ENCODE measurements around the gene SVOPL.

SVOPL gene, protein sequence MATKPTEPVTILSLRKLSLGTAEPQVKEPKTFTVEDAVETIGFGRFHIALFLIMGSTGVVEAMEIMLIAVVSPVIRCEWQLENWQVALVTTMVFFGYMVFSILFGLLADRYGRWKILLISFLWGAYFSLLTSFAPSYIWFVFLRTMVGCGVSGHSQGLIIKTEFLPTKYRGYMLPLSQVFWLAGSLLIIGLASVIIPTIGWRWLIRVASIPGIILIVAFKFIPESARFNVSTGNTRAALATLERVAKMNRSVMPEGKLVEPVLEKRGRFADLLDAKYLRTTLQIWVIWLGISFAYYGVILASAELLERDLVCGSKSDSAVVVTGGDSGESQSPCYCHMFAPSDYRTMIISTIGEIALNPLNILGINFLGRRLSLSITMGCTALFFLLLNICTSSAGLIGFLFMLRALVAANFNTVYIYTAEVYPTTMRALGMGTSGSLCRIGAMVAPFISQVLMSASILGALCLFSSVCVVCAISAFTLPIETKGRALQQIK

DNA sequence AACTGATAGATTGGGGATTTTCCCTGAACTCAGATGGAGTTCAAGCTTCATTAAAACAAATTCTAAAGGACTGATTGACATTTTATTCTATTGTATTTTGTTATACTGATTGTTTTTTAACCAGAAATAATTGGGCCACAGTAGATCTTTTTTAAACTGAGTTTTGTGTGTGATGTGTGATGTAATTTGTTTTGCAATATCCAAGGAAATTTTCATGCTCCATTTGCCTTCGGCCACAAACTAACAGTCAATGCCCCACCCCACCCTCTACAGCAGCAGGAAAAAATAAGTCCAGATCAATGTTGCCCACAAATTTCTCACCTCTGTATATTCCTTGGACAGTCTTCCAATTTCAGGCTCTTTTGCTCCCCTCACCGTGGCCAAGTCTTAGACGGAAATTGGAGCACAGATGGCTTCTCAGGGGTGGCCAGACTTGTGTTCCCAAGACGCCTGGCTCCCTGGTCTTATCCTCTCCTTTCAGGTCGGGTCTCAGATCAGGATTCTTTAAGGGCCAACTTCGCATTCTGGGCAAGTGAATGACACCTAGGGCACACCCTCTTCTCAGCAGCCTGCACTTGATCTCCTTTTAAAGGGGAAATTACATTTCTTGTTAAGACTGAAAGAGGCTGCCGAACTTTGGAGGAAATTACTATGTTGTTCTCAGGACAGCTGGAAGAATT, at the start of gene SVOPL:
Gene SVOPL, minus strand, starts transcription at position 506 of the 680 bp plus-strand sequence. CDS start 22,317 bp downstream, outside the sequence.
- no peaks in the 10 kb centered on the region for H3K27me3 ChIP-seq (ENCODE audit: control insufficient read depth, insufficient read depth, low read length)
- H3K9me3 ChIP-seq (ENCODE audit: control insufficient read depth, insufficient read depth, low read length) = no peaks in the 10 kb centered on the region
- no peaks in the 10 kb centered on the region for H3K36me3 ChIP-seq (ENCODE audit: control insufficient read depth, insufficient read depth, low read length)
- no peak within 1 kb of the TSS for H3K9ac ChIP-seq (ENCODE audit: low read depth, low read length)
- no peaks in the 10 kb centered on the region for H3K4me1 ChIP-seq (ENCODE audit: control insufficient read depth, insufficient read depth, low read length)
- H3K27ac ChIP-seq (ENCODE audit: low read depth, low read length) = no peak within 1 kb of the TSS
- no peak within 1 kb of the TSS for H3K4me3 ChIP-seq (ENCODE audit: low read depth, low read length)

DNA sequence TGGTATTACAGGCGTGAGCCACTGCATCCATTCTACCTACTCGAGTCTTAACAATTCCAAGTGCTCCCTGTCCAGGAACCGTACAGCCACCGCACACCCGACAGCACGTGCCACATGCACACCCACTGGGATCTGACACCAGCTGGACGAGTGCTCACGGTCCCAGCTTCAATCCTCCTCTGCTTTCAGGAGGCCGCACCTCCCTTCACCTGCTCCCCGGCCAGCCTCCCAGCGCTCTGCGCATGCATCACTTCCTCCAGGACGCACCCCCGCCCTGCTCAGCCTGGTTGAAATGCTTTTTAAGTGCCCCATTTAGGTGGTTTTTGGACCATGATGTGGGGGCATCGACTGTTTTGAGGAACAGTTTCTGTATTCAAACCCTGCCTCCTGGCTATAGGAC, 49.3 kb upstream of the SVOPL start:
- Histone ChIP-seq H3K9me3 (ENCODE audit: control insufficient read depth, insufficient read depth, low read length) (no peaks in the 10 kb centered on the region), H3K36me3 (ENCODE audit: control insufficient read depth, insufficient read depth, low read length) (no peaks in the 10 kb centered on the region), H3K27me3 (ENCODE audit: control insufficient read depth, insufficient read depth, low read length) (no peaks in the 10 kb centered on the region), H3K4me3 (ENCODE audit: low read depth, low read length) (no peak overlapping the region), H3K27ac (ENCODE audit: low read depth, low read length) (no peak overlapping the region), H3K9ac (ENCODE audit: low read depth, low read length) (no peak overlapping the region), H3K4me1 (ENCODE audit: control insufficient read depth, insufficient read depth, low read length) (peaks cover 21% of the 10 kb centered on the region)

DNA sequence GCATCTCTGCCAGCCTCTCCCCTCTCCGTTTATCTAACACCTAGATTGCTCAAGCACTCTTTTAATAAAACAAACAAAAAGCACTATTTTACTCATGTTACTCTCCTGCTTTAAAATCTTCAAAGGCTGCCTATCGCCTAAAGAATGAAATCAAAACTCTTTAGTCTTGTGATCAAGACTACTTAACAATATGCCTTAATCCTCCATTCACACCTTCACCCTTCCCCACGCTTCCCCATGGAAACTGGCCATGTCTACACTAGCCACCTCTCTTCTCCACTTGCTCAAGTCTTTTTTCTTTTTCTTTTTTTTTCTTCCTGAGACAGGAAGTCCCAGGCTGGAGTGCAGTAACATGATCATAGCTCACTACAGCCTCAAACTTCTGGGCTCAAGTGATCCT, 48.8 kb upstream of the SVOPL start:
- H3K9me3 ChIP-seq (ENCODE audit: control insufficient read depth, insufficient read depth, low read length) = no peaks in the 10 kb centered on the region
- H3K27ac ChIP-seq (ENCODE audit: low read depth, low read length) = no peak overlapping the region
- H3K4me1 ChIP-seq (ENCODE audit: control insufficient read depth, insufficient read depth, low read length) = peaks cover 16% of the 10 kb centered on the region
- H3K36me3 ChIP-seq (ENCODE audit: control insufficient read depth, insufficient read depth, low read length) = no peaks in the 10 kb centered on the region
- H3K9ac ChIP-seq (ENCODE audit: low read depth, low read length) = no peak overlapping the region
- no peak overlapping the region for H3K4me3 ChIP-seq (ENCODE audit: low read depth, low read length)
- H3K27me3 ChIP-seq (ENCODE audit: control insufficient read depth, insufficient read depth, low read length) = no peaks in the 10 kb centered on the region

DNA sequence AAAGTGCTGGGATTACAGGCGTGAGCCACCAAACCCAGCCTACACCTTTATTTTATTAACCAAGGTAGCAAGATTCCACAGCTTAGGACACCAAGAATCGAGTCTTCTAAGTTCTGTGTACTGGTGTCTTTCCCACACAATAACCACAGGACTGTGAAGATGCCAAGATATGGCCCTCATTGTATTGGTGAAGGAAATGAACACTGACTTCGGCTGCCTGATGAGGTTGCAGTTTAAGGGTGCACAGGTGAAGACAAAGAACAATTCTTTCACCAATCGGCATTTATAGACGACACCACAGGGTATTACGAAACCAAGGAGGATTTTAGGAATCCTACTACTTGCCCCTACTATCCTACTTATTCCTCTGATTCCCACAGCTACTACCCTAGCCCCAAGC, 47.5 kb upstream of the SVOPL start:
- H3K27me3 ChIP-seq (ENCODE audit: control insufficient read depth, insufficient read depth, low read length) = no peaks in the 10 kb centered on the region
- no peak overlapping the region for H3K9ac ChIP-seq (ENCODE audit: low read depth, low read length)
- H3K4me1 ChIP-seq (ENCODE audit: control insufficient read depth, insufficient read depth, low read length) = peaks cover 14% of the 10 kb centered on the region
- no peak overlapping the region for H3K4me3 ChIP-seq (ENCODE audit: low read depth, low read length)
- H3K27ac ChIP-seq (ENCODE audit: low read depth, low read length) = no peak overlapping the region
- no peaks in the 10 kb centered on the region for H3K9me3 ChIP-seq (ENCODE audit: control insufficient read depth, insufficient read depth, low read length)
- H3K36me3 ChIP-seq (ENCODE audit: control insufficient read depth, insufficient read depth, low read length) = no peaks in the 10 kb centered on the region

DNA sequence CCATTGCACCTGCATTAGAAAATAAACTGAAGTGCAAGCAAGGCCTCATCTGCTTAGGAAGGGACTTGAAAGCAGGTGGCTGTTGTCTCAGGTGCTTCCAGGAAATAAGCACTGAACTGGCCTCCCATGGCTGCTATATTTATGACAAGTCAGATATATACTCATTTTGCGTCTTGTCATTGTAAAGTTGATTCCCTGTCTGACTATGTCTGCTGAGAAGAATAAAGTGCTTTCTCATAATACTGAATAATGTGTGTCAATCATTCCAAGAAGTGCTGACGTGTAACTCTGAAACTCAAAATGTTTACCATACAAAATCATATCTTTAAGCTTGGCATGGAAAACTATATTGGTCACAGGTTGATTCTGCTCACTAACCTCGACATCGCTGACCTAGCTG, 44.9 kb upstream of the SVOPL start:
- Histone ChIP-seq H3K27ac (ENCODE audit: low read depth, low read length) (no peak overlapping the region), H3K9ac (ENCODE audit: low read depth, low read length) (no peak overlapping the region), H3K9me3 (ENCODE audit: control insufficient read depth, insufficient read depth, low read length) (no peaks in the 10 kb centered on the region), H3K4me1 (ENCODE audit: control insufficient read depth, insufficient read depth, low read length) (no peaks in the 10 kb centered on the region), H3K4me3 (ENCODE audit: low read depth, low read length) (no peak overlapping the region), H3K27me3 (ENCODE audit: control insufficient read depth, insufficient read depth, low read length) (no peaks in the 10 kb centered on the region), H3K36me3 (ENCODE audit: control insufficient read depth, insufficient read depth, low read length) (no peaks in the 10 kb centered on the region)

DNA sequence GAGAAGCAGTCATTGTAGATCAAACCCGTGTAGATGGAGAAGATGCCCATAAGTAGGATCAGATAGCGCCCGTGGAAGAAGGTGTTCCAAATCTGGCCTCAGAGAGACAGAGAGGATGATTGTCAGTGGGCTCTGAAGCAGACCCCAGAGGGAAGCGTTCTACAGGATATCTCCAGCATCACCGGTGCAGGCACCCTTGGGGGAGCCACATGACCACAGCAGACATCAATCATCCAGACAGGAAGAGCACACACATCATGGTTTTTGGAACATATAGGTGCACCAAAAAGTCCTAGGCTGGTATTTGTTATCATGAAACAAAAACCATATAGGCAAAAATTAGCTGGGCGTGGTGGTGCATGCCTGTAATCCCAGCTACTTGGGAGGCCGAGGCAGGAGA, 44.0 kb upstream of the SVOPL start:
- Histone ChIP-seq H3K9ac (ENCODE audit: low read depth, low read length) (no peak overlapping the region), H3K36me3 (ENCODE audit: control insufficient read depth, insufficient read depth, low read length) (no peaks in the 10 kb centered on the region), H3K9me3 (ENCODE audit: control insufficient read depth, insufficient read depth, low read length) (no peaks in the 10 kb centered on the region), H3K27ac (ENCODE audit: low read depth, low read length) (no peak overlapping the region), H3K4me1 (ENCODE audit: control insufficient read depth, insufficient read depth, low read length) (no peaks in the 10 kb centered on the region), H3K27me3 (ENCODE audit: control insufficient read depth, insufficient read depth, low read length) (no peaks in the 10 kb centered on the region), H3K4me3 (ENCODE audit: low read depth, low read length) (no peak overlapping the region)

DNA sequence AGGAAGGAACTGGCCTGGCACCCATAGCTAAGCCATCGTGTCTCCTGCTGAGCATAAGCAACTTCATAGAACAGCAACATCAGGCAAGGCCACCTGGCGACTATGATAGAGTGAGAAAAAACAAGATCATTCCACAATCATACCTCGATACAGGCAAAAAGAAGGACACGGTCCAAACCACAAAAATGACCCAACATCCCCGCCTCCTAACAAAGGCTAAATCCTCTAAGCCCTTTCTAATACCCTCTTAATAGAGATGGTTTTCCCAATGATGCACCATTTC, 40.2 kb upstream of the SVOPL start:
- H3K4me1 ChIP-seq (ENCODE audit: control insufficient read depth, insufficient read depth, low read length) = peaks cover 11% of the 10 kb centered on the region
- no peaks in the 10 kb centered on the region for H3K36me3 ChIP-seq (ENCODE audit: control insufficient read depth, insufficient read depth, low read length)
- H3K9ac ChIP-seq (ENCODE audit: low read depth, low read length) = no peak overlapping the region
- H3K4me3 ChIP-seq (ENCODE audit: low read depth, low read length) = no peak overlapping the region
- no peak overlapping the region for H3K27ac ChIP-seq (ENCODE audit: low read depth, low read length)
- no peaks in the 10 kb centered on the region for H3K9me3 ChIP-seq (ENCODE audit: control insufficient read depth, insufficient read depth, low read length)
- no peaks in the 10 kb centered on the region for H3K27me3 ChIP-seq (ENCODE audit: control insufficient read depth, insufficient read depth, low read length)

DNA sequence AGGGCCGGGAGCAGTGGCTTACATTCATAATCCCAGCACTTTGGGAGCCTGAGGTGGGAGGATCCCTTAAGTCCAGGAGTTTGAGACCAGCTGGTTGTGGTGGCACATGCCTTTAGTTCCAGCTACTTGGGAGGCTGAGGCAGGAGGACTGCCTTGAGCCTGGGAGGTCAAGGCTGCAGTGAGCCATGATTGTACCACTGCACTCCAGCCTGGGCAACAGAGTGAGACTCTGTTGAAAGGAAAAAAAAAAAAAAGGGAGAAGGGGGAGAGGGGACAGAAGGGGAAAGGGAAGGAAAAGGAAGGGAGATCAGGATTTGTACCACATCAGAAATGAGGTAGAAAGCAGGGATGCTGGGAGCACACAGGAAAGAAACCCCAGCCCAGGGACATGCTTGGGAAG, 38.7 kb upstream of the SVOPL start:
- Histone ChIP-seq H3K9me3 (ENCODE audit: control insufficient read depth, insufficient read depth, low read length) (no peaks in the 10 kb centered on the region), H3K27me3 (ENCODE audit: control insufficient read depth, insufficient read depth, low read length) (no peaks in the 10 kb centered on the region), H3K36me3 (ENCODE audit: control insufficient read depth, insufficient read depth, low read length) (no peaks in the 10 kb centered on the region)

DNA sequence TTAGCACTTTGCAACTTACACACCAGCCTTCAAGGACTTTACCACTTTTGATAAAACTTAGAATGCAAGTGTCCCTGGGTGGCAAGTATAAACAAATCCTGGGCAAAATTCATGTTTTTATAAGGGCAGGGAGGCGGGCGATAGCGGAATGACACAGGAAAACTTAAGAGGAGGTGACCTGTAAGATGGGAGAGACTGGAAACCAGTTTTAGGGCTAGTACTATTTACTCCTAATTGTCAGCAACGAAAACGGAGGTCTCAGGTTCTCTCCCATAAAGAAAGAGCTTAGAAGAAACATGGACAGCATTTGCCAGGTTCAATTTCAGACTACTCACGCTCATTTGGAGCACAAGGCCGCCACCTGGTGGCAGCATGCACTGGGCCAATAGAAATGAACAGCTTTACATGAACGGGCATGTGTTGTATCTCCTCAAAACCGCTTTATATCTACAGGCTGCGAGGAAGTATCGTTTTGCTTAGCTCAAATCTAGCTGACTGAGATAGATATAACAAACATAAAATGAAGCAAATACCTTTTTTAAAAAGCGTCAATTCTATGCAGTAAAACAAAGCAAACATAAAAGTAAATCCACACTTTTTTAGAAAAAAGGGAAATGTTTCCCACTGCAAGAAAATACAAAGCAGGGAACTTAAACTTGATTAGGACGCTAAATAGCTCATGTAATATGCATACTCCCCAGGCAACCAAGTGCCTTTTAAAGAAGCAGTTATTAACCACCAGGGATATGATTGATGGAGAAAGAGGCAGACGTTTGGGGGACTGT, 37.6 kb upstream of the SVOPL start:
- peaks cover 11% of the 10 kb centered on the region for H3K4me1 ChIP-seq (ENCODE audit: control insufficient read depth, insufficient read depth, low read length)
- H3K4me3 ChIP-seq (ENCODE audit: low read depth, low read length) = no peak overlapping the region
- H3K36me3 ChIP-seq (ENCODE audit: control insufficient read depth, insufficient read depth, low read length) = no peaks in the 10 kb centered on the region
- H3K9me3 ChIP-seq (ENCODE audit: control insufficient read depth, insufficient read depth, low read length) = no peaks in the 10 kb centered on the region
- H3K9ac ChIP-seq (ENCODE audit: low read depth, low read length) = no peak overlapping the region
- H3K27ac ChIP-seq (ENCODE audit: low read depth, low read length) = no peak overlapping the region
- H3K27me3 ChIP-seq (ENCODE audit: control insufficient read depth, insufficient read depth, low read length) = no peaks in the 10 kb centered on the region

More for the DNA sequence above, 38.7 kb upstream of the SVOPL start:
- Histone ChIP-seq H3K4me1 (ENCODE audit: control insufficient read depth, insufficient read depth, low read length) (peaks cover 11% of the 10 kb centered on the region), H3K9ac (ENCODE audit: low read depth, low read length) (no peak overlapping the region), H3K27ac (ENCODE audit: low read depth, low read length) (no peak overlapping the region), H3K4me3 (ENCODE audit: low read depth, low read length) (no peak overlapping the region)

DNA sequence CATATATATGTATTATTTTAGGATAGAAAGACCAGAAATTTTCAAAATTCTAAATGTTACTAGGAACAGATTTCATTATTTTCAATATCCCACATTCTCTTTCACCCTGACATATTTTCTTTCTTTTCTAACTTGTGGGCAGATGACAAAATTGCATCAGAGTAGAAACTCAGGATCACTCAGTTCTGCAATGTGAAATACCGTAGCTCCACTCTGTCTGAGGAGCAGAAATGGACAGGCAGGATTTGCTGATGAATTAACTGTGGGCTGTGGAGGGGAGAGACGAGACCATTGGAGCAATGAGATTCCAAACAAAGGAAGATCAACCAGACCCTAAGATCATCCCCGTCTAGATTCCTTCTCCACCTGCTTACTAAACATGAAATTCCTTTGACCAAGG, 37.0 kb upstream of the SVOPL start:
- Histone ChIP-seq H3K27ac (ENCODE audit: low read depth, low read length) (no peak overlapping the region), H3K9ac (ENCODE audit: low read depth, low read length) (no peak overlapping the region), H3K27me3 (ENCODE audit: control insufficient read depth, insufficient read depth, low read length) (no peaks in the 10 kb centered on the region), H3K36me3 (ENCODE audit: control insufficient read depth, insufficient read depth, low read length) (no peaks in the 10 kb centered on the region), H3K4me1 (ENCODE audit: control insufficient read depth, insufficient read depth, low read length) (peaks cover 11% of the 10 kb centered on the region), H3K9me3 (ENCODE audit: control insufficient read depth, insufficient read depth, low read length) (no peaks in the 10 kb centered on the region), H3K4me3 (ENCODE audit: low read depth, low read length) (no peak overlapping the region)

DNA sequence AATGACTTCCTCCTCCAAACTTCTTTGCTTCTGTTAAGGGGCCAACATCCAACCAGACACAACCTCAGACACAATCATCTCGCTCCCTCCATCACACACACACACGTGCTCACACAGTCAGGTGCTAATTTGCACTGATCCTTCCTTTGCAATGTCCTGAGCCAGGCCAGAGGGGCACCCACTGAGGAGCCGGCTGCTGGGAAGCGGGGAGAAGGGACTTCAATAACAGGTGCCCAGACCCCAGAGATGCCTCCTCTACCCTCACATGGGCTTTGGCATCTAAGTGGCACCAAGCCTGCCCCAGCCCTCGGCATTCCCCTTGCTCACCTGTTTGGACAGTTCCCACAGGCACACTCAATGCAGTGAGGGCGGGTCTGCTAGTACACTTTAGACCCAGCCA, 34.2 kb upstream of the SVOPL start:
- no peaks in the 10 kb centered on the region for H3K9me3 ChIP-seq (ENCODE audit: control insufficient read depth, insufficient read depth, low read length)
- no peak overlapping the region for H3K4me3 ChIP-seq (ENCODE audit: low read depth, low read length)
- H3K27me3 ChIP-seq (ENCODE audit: control insufficient read depth, insufficient read depth, low read length) = no peaks in the 10 kb centered on the region
- H3K36me3 ChIP-seq (ENCODE audit: control insufficient read depth, insufficient read depth, low read length) = no peaks in the 10 kb centered on the region
- H3K27ac ChIP-seq (ENCODE audit: low read depth, low read length) = no peak overlapping the region
- H3K9ac ChIP-seq (ENCODE audit: low read depth, low read length) = no peak overlapping the region
- H3K4me1 ChIP-seq (ENCODE audit: control insufficient read depth, insufficient read depth, low read length) = peaks cover 11% of the 10 kb centered on the region
